ENCODE data around the gene SHISA2.

Gene SHISA2

GRCh38 chr13:26051231-26051656 lies 572 bp downstream of the SHISA2 start:
- TF ChIP-seq CTCF (conservative IDR thresholded peaks at IDR 0.05; ENCODE audit: low read length) = no peak
- TF ChIP-seq EZH2phosphoT487 (IDR thresholded peaks at IDR 0.05; ENCODE audit: borderline replicate concordance) = no peak
- peaks cover 43% of the 10 kb centered on the region for H4K20me1 ChIP-seq (ENCODE audit: insufficient read depth, low read length, poor library complexity, severe bottlenecking)
- H3K4me3 ChIP-seq (ENCODE audit: low read length, poor library complexity, severe bottlenecking) = peak overlapping the region; percentile 86
- no peaks in the 10 kb centered on the region for H3K9me3 ChIP-seq (ENCODE audit: insufficient read depth, low read depth, low read length)
- H3K36me3 ChIP-seq (ENCODE audit: insufficient read depth, low read length) = peaks cover 4% of the 10 kb centered on the region; the same call in 1 of the 2 replicates
- peak overlapping the region; percentile 81 for H3K9ac ChIP-seq (ENCODE audit: low read depth, low read length, poor library complexity, severe bottlenecking)
- no peak overlapping the region for H2AFZ ChIP-seq (ENCODE audit: low read length)
- peaks cover 54% of the 10 kb centered on the region for H3K79me2 ChIP-seq (ENCODE audit: insufficient read depth, low read length)
- H3K27me3 ChIP-seq (ENCODE audit: insufficient read depth, low read length, poor library complexity, severe bottlenecking) = peaks cover 3% of the 10 kb centered on the region
- no peaks in the 10 kb centered on the region for H3K9me2 ChIP-seq (replicated peaks; ENCODE audit: low read depth, low read length)
- peaks cover 46% of the 10 kb centered on the region for H3K4me1 ChIP-seq (ENCODE audit: insufficient read depth, low read length, poor library complexity, severe bottlenecking)
- no peaks in the 10 kb centered on the region for H3F3A ChIP-seq (ENCODE audit: low read depth)
- peak overlapping the region; percentile 99 for H3K4me2 ChIP-seq (ENCODE audit: low read depth, low read length, poor library complexity, severe bottlenecking)

- Histone ChIP-seq H3K4me3 (ENCODE audit: low read length, poor library complexity, severe bottlenecking) (peak overlapping the region; percentile 86), H3K9ac (ENCODE audit: low read depth, low read length, poor library complexity, severe bottlenecking) (peak overlapping the region; percentile 81), H3K9me3 (ENCODE audit: insufficient read depth, low read depth, low read length) (no peaks in the 10 kb centered on the region), H3K9me2 (replicated peaks; ENCODE audit: low read depth, low read length) (no peaks in the 10 kb centered on the region), H3K36me3 (ENCODE audit: insufficient read depth, low read length) (peaks cover 5% of the 10 kb centered on the region; the same call in 1 of the 2 replicates), H3K4me1 (ENCODE audit: insufficient read depth, low read length, poor library complexity, severe bottlenecking) (peaks cover 47% of the 10 kb centered on the region), H2AFZ (ENCODE audit: low read length) (no peak overlapping the region), H3F3A (ENCODE audit: low read depth) (peaks cover 2% of the 10 kb centered on the region; the same call in 1 of the 2 replicates), H4K20me1 (ENCODE audit: insufficient read depth, low read length, poor library complexity, severe bottlenecking) (peaks cover 43% of the 10 kb centered on the region), H3K4me2 (ENCODE audit: low read depth, low read length, poor library complexity, severe bottlenecking) (peak overlapping the region; percentile 99), H3K79me2 (ENCODE audit: insufficient read depth, low read length) (peaks cover 57% of the 10 kb centered on the region), H3K27me3 (ENCODE audit: insufficient read depth, low read length, poor library complexity, severe bottlenecking) (peaks cover 3% of the 10 kb centered on the region)
- TF ChIP-seq CTCF (conservative IDR thresholded peaks at IDR 0.05; ENCODE audit: low read length) (no peak), EZH2phosphoT487 (IDR thresholded peaks at IDR 0.05; ENCODE audit: borderline replicate concordance) (no peak)
Measured at GRCh38 chr13:26050568-26051230, 1.1 kb downstream of the SHISA2 start.

GRCh38 chr13:26048741-26049140 lies 3.1 kb downstream of the SHISA2 start:
- Histone ChIP-seq H4K20me1 (ENCODE audit: insufficient read depth, low read length, poor library complexity, severe bottlenecking) (peaks cover 48% of the 10 kb centered on the region), H3K9me3 (ENCODE audit: insufficient read depth, low read depth, low read length) (no peaks in the 10 kb centered on the region), H3K4me3 (ENCODE audit: low read length, poor library complexity, severe bottlenecking) (peak overlapping the region; percentile 86), H2AFZ (ENCODE audit: low read length) (no peak overlapping the region), H3K9ac (ENCODE audit: low read depth, low read length, poor library complexity, severe bottlenecking) (peak overlapping the region; percentile 81), H3F3A (ENCODE audit: low read depth) (peaks cover 17% of the 10 kb centered on the region), H3K27me3 (ENCODE audit: insufficient read depth, low read length, poor library complexity, severe bottlenecking) (peaks cover 3% of the 10 kb centered on the region), H3K36me3 (ENCODE audit: insufficient read depth, low read length) (peaks cover 5% of the 10 kb centered on the region; the same call in 1 of the 2 replicates), H3K4me2 (ENCODE audit: low read depth, low read length, poor library complexity, severe bottlenecking) (peak overlapping the region; percentile 99), H3K9me2 (replicated peaks; ENCODE audit: low read depth, low read length) (no peaks in the 10 kb centered on the region), H3K79me2 (ENCODE audit: insufficient read depth, low read length) (peaks cover 63% of the 10 kb centered on the region), H3K4me1 (ENCODE audit: insufficient read depth, low read length, poor library complexity, severe bottlenecking) (peaks cover 64% of the 10 kb centered on the region)
- peak; percentile 27; the same call in 1 of the 2 replicates for TF ChIP-seq CTCF (conservative IDR thresholded peaks at IDR 0.05; ENCODE audit: low read length)
- TF ChIP-seq EZH2phosphoT487 (IDR thresholded peaks at IDR 0.05; ENCODE audit: borderline replicate concordance) = no peak
